Gastroesophageal sphincter (tissue), 4 donors: ENCODE measurements around the gene QRSL1. TPM values are rescaled to one million over a fixed set of nuclear protein-coding genes. Genes with fewer than 3 reads are reported as not detected.
"Not testable (repeated sequence)": the region's sequence is repeated elsewhere in the genome, so short reads cannot be mapped to it uniquely, and the experiment has no call there.

Experiments used
- ATAC-seq: fragments of 150-250 bp; one replicate; pipeline ENCODE4 v1.9.1; 2016; ENCODE audit warnings: mild to moderate bottlenecking, moderate library complexity
- H3K27ac ChIP-seq, 4 donors: fragments of 200-600 bp; sonication (generic) in 3 of 4; 1 replicate in 3 of 4; 2 replicates in 1 of 4; pipeline ENCODE4 v1.5.1; 2016 to 2019
- H3K27me3 ChIP-seq: fragments of 200-600 bp; sonication (generic); one replicate; pipeline ENCODE4 v1.5.1; 2019
- H3K36me3 ChIP-seq, 2 donors: fragments of 200-600 bp; sonication (generic); one replicate each; pipeline ENCODE4 v1.5.1; 2019; ENCODE audit warnings: control low read depth in 1 of 2
- H3K4me1 ChIP-seq, 3 donors: fragments of 200-600 bp; sonication (generic); 1 replicate in 2 of 3; 2 replicates in 1 of 3; pipeline ENCODE4 v1.5.1; 2016 to 2019; ENCODE audit warnings: control low read depth in 2 of 3
- H3K4me3 ChIP-seq, 2 donors: fragments of 200-600 bp; sonication (generic); one replicate each; pipeline ENCODE4 v1.5.1; 2019; ENCODE audit warnings: mild to moderate bottlenecking in 1 of 2, moderate library complexity in 1 of 2
- H3K9me3 ChIP-seq, 3 donors: fragments of 200-600 bp; sonication (generic); one replicate each; pipeline ENCODE4 v1.5.1; 2017 to 2019; ENCODE audit warnings: control low read depth in 2 of 3
- EP300 ChIP-seq: sonication (generic); formaldehyde crosslinking; IDR thresholded peaks from one replicate; pipeline ENCODE4 v1.6.1; 2017; ENCODE audit warnings: antibody characterized with exemption, mild to moderate bottlenecking
- POLR2A ChIP-seq, 2 donors: fragments of 450-650 bp; IDR thresholded peaks; one replicate each; pipeline ENCODE4 v1.6.1; 2017; ENCODE audit warnings: antibody characterized with exemption in 2 of 2, mild to moderate bottlenecking in 2 of 2, moderate library complexity in 1 of 2
- POLR2AphosphoS5 ChIP-seq: sonication (generic); formaldehyde crosslinking; IDR thresholded peaks from one replicate; pipeline ENCODE4 v1.6.1; 2017; ENCODE audit warnings: antibody characterized with exemption
- WGBS, 2 donors: methylation state at CpG; one replicate each; pipeline ENCODE4 v1.1.5; 2018; ENCODE audit warnings: low coverage in 1 of 2; 5-methylcytosine and 5-hydroxymethylcytosine counted together
- total RNA-seq, 4 donors: library from RNA; depleted of rRNA; stranded (reverse); fragments of >200 nt; gene quantifications; one replicate each; pipeline ENCODE4 v1.1.0, GENCODE V29; 2016
- TF ChIP-seq, protein P1 (sequence below), 4 experiments: fragments of 200-600 bp in 2 of 4; fragments of 450-650 bp in 2 of 4; sonication (generic) in 1 of 4; IDR thresholded peaks; one replicate each; pipeline ENCODE4 v1.5.1; 2017 to 2019; ENCODE audit warnings: antibody characterized with exemption in 4 of 4, mild to moderate bottlenecking in 2 of 4, moderate library complexity in 2 of 4

The QRSL1 gene, protein sequence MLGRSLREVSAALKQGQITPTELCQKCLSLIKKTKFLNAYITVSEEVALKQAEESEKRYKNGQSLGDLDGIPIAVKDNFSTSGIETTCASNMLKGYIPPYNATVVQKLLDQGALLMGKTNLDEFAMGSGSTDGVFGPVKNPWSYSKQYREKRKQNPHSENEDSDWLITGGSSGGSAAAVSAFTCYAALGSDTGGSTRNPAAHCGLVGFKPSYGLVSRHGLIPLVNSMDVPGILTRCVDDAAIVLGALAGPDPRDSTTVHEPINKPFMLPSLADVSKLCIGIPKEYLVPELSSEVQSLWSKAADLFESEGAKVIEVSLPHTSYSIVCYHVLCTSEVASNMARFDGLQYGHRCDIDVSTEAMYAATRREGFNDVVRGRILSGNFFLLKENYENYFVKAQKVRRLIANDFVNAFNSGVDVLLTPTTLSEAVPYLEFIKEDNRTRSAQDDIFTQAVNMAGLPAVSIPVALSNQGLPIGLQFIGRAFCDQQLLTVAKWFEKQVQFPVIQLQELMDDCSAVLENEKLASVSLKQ
- 10 to 100 TPM in 2 of 4 donors, 1 to 10 TPM in 2; 7.5 to 10.3 (median 9.5) TPM for total RNA-seq

DNA sequence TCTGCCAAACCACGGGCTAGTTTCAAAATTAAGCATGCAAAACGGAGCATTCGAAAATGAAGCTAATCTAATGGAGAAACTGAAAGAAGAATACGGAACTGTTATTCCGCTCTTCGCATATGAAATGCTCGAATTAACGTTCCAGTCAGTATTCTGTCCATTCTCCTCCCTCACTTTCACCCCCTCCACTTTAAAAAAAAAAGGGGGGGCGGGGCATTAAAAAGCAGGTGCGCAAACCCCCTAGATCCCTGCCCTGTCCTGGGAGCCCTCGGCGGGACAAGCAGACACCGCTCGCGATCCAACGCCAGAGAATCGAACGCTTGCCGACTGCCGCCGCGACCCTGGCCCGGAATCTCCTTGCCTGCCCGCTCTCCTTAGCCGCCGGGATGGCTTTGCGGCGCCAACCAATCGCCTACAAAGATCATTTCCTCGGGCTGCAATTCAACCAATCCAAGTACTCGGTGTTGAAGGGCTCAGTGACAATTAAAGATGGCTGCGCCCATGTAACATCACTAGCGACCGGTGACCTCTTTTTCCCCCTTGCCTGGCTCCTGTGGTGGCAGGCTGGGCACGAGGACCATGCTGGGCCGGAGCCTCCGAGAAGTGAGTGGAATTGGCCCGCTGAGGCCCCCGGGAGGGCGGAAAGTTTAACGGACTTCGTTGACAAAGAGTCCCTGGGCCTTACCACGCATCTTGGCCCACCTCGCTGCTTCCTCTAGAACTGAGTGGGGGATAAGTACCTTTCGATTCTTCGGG, at the start of gene QRSL1, which contains the start of gene RTN4IP1:
Gene QRSL1, plus strand, starts transcription at position 476 of the 756 bp plus-strand sequence. Its CDS starts 104 bp downstream, at position 580.
Gene RTN4IP1, minus strand, starts transcription at position 396 of the 756 bp plus-strand sequence. CDS start 477 bp downstream, outside the sequence.
- WGBS, 2 donors: 0% methylated on average over 10 of the region's 46 CpGs
- Histone ChIP-seq H3K27ac (peak within 1 kb of the TSS; percentile 32 to 85 (median 81)), H3K36me3 (no peaks in the 10 kb centered on the region), H3K27me3 (no peaks in the 10 kb centered on the region), H3K9me3 (no peaks in the 10 kb centered on the region), H3K4me3 (peak within 1 kb of the TSS; percentile 74 to 82), H3K4me1 (peaks cover 0 to 25% (median 4%) of the 10 kb centered on the region in 3 donors)
- ATAC-seq: peak; percentile 99
- TF ChIP-seq EP300 (no peak), POLR2AphosphoS5 (peak; percentile 69), POLR2A (IDR thresholded peaks at IDR 0.05) (peak in 1 of 2 donors; percentile 22)
- TF ChIP-seq, protein P1, sequence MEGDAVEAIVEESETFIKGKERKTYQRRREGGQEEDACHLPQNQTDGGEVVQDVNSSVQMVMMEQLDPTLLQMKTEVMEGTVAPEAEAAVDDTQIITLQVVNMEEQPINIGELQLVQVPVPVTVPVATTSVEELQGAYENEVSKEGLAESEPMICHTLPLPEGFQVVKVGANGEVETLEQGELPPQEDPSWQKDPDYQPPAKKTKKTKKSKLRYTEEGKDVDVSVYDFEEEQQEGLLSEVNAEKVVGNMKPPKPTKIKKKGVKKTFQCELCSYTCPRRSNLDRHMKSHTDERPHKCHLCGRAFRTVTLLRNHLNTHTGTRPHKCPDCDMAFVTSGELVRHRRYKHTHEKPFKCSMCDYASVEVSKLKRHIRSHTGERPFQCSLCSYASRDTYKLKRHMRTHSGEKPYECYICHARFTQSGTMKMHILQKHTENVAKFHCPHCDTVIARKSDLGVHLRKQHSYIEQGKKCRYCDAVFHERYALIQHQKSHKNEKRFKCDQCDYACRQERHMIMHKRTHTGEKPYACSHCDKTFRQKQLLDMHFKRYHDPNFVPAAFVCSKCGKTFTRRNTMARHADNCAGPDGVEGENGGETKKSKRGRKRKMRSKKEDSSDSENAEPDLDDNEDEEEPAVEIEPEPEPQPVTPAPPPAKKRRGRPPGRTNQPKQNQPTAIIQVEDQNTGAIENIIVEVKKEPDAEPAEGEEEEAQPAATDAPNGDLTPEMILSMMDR (IDR thresholded peaks at IDR 0.05): no peak

DNA sequence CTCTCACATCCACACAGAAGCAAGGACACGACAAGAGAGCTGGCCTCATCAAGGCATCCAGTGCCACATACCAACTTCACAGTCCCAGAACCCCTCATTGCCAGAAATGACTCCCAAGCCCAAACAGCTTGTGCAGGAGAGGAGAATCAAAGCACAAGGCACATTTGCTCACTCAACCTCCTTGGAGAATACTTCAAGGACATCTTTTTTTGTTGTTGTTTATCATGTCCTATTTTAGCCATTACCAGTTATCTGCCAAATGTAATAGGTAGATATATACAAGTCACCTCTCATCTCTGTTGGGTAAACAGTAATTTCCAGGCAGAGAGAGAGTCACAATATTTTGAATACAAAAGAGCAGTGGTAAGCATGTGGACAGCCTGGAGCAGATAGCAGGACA, 47.9 kb upstream of the QRSL1 start:
- no peak for ATAC-seq
- no peaks in the 10 kb centered on the region for H3K9me3 ChIP-seq
- H3K27ac ChIP-seq: no peak overlapping the region
- TF ChIP-seq EP300: no peak
- no peaks in the 10 kb centered on the region for H3K4me1 ChIP-seq
- H3K27me3 ChIP-seq: no peaks in the 10 kb centered on the region
- peaks cover 0 to 71% of the 10 kb centered on the region in 2 donors for H3K36me3 ChIP-seq
- H3K4me3 ChIP-seq: no peak overlapping the region
- 50 to 88% methylated on average over 1 of the region's 1 CpG for WGBS, 2 donors

DNA sequence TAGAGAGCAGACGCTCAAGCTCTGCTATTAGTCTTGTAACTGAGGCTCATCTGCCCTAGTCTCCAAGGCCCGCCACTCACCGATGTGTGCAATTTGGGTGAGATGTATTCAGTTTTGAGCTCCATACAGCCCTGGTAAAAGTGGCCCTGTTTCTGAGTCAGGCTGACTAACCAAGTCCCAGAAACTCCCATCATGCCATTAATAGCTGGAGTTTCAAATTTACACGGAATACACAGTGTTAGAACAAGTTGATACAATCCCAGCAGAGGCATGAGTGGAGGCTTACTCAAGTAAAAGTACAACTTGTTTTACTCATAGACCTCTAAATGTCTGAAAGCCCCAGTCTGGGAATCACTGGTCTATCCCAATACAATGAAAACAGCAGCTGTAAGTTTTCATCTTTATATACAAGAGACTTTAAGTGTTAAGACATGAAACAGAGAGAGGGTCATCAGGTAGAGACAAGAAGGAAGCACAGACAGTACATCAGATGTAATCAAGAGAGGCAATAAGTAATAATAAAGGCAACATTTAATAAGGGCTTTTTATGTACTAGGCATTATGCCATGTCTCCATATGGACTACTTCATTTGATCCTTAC, 42.5 kb upstream of the QRSL1 start:
- WGBS, 2 donors: 90% methylated on average over 4 of the region's 4 CpGs; no CpG with 5 or more reads in 1 of the 2 donors
- no peak for ATAC-seq

DNA sequence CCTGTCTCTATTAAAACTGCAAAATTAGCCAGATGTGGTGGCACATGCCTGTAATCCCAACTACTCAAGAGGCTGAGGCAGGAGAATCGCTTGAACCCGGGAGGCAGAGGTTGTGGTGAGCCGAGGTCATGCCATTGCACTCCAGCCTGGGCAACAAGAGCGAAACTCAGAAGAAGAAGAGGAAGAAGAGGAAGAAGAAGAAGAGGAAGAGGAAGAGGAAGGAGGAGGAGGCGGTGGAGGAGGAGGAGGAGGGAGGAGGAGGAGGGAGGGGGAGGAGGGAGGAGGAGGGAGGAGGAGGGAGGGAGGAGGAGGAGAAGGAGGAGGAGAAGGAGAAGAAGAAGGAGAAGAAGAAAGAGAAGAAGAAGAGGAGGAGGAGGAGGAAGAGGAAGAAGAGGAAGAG, 40.4 kb upstream of the QRSL1 start:
- not testable (repeated sequence) for ATAC-seq, H3K4me3 ChIP-seq, H3K4me1 ChIP-seq, H3K9me3 ChIP-seq, H3K27ac ChIP-seq, H3K27me3 ChIP-seq
- H3K36me3 ChIP-seq: peaks cover 0 to 69% of the 10 kb centered on the region in 2 donors
- WGBS, 2 donors: 65 to 80% methylated on average over 3 to 4 of the region's 5 CpGs

More for the DNA sequence above, 42.5 kb upstream of the QRSL1 start:
- no peaks in the 10 kb centered on the region for H3K9me3 ChIP-seq
- TF ChIP-seq POLR2A (IDR thresholded peaks at IDR 0.05): no peak
- no peak for TF ChIP-seq EP300
- TF ChIP-seq POLR2AphosphoS5: no peak
- TF ChIP-seq, protein P1 (IDR thresholded peaks at IDR 0.05): no peak
- peaks cover 0 to 80% of the 10 kb centered on the region in 2 donors for H3K36me3 ChIP-seq
- H3K4me1 ChIP-seq: no peaks in the 10 kb centered on the region
- no peak overlapping the region for H3K4me3 ChIP-seq
- no peaks in the 10 kb centered on the region for H3K27me3 ChIP-seq
- no peak overlapping the region for H3K27ac ChIP-seq

DNA sequence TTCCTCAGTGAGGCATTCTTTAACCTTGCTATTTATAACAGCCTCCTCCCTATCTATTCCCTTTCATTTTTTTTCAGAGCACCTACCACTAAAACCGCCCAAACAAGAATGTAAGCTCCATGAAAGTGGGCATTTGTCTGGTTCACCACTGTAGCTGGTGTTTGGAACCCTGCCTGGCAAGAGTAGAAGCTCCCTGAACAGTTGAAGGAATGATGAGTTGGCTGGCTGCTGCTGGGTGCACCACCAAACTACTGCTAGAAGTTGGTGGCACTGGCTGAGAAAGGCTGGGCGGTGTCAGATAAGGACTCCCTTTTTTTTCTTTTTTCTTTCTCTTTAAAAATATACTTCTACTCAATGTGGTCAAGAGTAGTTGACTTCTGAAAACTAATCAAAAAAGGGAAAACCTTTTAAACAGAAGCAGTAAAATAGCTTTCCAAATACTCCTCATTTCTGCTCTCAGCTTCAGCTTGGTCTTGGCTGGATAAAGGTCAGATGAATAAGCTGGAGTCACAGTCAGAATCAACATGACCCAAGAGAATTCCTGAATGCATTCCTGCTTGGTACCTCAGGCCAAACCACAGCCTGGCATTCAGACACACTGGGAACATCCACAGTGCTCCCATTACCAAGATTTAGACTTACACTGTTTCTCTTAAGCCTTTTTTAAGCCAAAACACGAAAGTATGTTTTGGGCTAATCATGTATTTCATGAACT, 38.1 kb upstream of the QRSL1 start:
- no peak for TF ChIP-seq POLR2A (IDR thresholded peaks at IDR 0.05)
- TF ChIP-seq EP300: no peak
- TF ChIP-seq POLR2AphosphoS5: no peak
- TF ChIP-seq, protein P1 (IDR thresholded peaks at IDR 0.05): no peak
- ATAC-seq: no peak
- H3K27ac ChIP-seq: no peak overlapping the region
- no peaks in the 10 kb centered on the region for H3K27me3 ChIP-seq
- H3K4me3 ChIP-seq: no peak overlapping the region
- 97 to 100% methylated on average over 2 to 3 of the region's 3 CpGs for WGBS, 2 donors
- H3K36me3 ChIP-seq: peaks cover 0 to 52% of the 10 kb centered on the region in 2 donors
- no peaks in the 10 kb centered on the region for H3K4me1 ChIP-seq
- no peaks in the 10 kb centered on the region for H3K9me3 ChIP-seq
